Measurements from ENCODE around the gene PGBD2.
"Not testable (repeated sequence)": the region's sequence is repeated elsewhere in the genome, so short reads cannot be mapped to it uniquely, and the experiment has no call there.

The PGBD2 gene, protein sequence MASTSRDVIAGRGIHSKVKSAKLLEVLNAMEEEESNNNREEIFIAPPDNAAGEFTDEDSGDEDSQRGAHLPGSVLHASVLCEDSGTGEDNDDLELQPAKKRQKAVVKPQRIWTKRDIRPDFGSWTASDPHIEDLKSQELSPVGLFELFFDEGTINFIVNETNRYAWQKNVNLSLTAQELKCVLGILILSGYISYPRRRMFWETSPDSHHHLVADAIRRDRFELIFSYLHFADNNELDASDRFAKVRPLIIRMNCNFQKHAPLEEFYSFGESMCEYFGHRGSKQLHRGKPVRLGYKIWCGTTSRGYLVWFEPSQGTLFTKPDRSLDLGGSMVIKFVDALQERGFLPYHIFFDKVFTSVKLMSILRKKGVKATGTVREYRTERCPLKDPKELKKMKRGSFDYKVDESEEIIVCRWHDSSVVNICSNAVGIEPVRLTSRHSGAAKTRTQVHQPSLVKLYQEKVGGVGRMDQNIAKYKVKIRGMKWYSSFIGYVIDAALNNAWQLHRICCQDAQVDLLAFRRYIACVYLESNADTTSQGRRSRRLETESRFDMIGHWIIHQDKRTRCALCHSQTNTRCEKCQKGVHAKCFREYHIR

DNA sequence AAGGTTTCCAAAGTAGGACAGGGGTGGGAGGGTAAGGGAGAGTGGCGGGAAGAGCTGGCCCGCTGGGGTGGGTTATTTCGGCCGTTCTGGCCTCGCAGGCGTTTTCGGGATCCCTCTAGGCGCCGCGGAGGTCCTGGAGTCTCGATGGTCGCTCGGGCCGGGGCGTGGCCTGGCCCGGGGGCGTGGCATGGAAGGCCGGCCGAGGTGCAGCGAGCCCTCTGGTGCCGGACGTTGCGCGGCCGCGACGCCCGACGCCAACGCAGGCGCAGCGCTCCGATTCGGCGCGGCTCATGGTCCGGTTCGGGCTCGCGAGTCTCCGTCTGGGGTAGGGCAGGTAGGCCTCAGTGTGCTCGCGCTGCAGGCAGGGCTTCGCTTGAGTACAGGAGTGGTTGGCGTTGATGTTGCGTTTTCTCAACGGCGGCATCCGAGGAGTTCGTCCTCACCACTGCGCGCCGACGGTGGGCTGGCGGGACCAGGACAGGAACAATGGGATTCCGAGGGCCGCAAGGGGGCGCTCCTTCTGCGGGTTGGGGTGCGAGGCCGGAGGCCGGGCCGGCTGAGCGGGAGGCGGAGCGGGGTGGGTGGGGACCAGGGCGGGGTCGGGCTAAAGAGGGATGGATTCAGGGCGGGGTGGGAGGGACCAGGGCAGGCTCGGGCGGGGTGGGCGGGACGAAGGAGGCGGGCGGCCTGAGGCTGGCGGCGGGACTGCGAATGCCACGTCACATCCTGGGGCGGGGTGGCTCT, at the start of gene PGBD2:
PGBD2 (plus strand) TSS at position 227 of the 744 bp plus-strand sequence. CDS start 7,628 bp downstream, outside the sequence.
- peak; percentile 93 for DNase-seq (ENCODE audit: low spot score)

DNA sequence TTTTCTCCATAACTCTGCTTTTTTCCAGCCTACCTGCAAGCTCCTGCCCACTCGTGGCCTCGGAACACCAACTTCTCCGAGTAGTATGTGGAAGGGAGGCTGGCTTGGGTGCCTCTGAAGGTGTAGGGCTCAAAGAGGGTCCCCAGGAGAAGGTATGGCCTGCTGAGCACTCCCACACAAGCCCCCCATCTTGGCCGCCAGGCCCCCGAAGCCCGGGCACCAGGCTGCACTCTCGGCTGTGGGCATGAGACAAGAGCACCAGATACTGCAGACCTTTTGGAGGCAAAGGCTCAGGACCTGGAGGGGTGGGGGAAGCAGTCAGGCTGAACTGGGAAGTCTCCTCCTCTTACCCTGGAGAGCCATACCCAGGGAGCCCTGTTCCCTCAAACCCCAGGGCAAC, 48.8 kb upstream of the PGBD2 start:
- DNase-seq (ENCODE audit: low spot score) = no peak

DNA sequence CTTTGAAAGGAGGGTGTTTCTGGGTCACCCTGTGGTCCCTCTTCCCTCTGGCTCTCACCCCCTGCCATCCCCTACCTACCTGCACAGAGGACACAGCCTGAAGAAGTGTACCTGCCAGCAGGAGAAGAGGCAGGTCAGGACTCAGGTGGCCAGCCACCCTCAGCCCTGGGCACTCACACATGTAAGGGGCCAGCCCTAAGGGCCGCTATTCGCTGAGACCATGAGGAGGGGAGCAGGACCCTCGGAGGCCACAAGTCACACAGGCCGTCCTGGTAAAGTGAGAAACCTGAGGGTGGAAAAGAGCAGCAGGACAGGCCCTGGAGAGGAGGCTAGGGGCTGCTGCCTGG, 48.3 kb upstream of the PGBD2 start:
- DNase-seq (ENCODE audit: low spot score) = no peak

DNA sequence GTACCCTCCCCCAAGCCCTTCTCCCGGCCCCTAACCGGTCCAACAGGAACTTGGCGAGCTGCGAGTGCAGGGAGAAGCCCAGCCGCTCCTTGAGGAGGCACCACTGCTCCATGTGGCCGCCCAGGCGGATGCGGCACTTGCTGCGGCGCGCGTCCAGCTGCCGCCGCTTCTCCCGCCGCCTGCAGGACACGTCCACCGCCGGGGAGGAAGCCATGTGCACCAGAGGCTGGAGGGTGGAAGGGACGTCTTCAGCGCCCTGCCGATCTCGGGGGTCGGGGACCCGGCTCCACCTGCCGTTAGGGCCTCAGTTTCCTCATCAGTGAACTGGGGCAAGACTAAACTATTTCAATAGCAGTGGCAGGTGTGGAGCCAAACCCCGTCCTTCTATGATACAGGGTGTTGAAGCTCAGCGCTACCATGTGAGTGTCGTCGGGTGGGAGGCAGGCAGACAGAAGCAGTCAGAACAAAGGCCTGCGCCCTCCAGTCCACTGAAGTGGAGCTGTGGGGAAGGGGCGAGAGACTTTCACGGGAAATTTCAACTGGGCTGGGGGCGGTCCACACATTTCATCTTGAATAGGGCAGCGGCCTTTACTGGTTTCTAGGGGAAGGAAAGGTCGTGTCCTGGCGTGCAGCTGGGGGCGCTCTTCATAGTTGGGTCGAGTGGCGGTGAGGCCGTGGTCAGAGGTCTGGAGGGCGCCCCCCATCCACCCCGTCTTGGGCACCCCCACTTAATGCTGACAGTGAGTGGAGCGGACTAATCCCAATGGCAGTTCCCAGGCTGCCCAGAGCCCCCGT, 47.7 kb upstream of the PGBD2 start:
- DNase-seq (ENCODE audit: low spot score) = peak; percentile 84

GRCh38 chr1:248858891-248859889, 46.8 kb upstream of the PGBD2 start, which contains the start of gene ZNF692:
Gene ZNF692 (minus strand): TSS chr1:248859085. CDS start chr1:248858309, 776 bp downstream.
- DNase-seq (ENCODE audit: low spot score) = peak; percentile 97

DNA sequence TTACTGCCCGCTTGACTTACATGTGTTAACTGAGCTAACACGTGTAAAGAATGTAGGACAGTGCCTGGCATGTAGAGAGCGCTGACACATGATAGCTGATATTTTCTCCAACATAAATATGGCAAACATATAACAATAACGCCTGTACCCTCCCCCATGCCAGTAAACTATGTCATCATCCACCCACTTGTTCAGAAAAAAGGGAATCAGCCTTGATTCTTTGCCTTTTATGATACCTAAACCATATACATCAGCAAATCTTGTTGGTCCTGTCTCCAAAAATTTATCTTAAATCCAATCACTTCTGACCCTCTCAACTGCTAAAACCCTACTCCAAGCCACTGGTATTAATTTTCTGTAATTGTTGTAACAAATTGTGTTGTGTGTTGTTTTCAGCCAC, 46.0 kb upstream of the PGBD2 start:
- DNase-seq (ENCODE audit: low spot score) = no peak

DNA sequence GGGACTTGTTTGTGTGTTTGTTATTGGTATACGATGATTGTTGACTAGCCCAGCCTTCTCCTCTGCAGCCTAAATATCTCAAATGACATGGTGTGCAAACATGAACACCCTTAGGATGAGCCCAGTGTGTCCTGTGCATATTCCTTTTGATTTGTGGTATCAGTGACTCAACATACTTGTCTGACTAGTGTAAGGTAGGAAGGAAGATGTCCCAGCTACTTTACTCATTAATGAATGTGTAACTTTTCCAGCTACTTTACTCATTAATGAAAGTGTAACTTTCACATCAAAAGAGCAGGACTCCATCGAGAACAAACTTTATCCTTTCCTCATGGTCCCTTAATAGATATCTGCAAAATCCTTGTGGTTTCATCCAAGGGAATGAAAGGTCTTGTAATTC, 44.4 kb upstream of the PGBD2 start:
- no peak for DNase-seq (ENCODE audit: low spot score)

- DNase-seq (ENCODE audit: low spot score) = no peak
These were observed 43.4 kb upstream of the PGBD2 start for GRCh38 chr1:248862695-248862997.

GRCh38 chr1:248862998-248863881, 42.8 kb upstream of the PGBD2 start:
- peak; percentile 78 for DNase-seq (ENCODE audit: low spot score)

DNA sequence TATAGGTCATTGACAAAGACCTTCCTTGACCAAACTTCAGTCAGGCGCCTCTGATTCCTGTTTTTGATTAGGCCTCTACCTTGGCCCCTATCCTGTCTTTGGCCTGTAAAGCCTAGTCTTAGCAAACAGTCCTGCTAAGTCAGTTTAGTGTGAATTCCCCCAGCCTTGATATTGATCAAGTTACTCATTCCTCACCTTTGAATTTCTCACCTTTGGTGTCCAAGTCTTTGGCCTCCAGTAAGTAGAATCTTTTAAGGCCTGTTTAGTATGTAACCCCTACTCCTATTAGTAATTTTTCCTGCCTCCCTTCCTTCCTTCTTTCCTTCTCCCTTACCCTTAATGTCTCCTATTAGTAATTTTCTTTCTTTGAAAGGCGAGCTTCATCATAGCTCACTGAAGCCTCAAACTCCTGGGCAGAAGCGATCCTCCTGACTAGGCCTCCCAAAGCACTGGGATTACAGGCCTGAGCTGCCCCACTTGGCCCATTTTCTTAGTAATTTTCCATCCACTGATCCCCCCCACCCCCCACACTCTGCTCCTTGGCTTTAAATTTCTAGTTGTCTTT, 34.1 kb upstream of the PGBD2 start:
- no peak for DNase-seq (ENCODE audit: low spot score)

DNA sequence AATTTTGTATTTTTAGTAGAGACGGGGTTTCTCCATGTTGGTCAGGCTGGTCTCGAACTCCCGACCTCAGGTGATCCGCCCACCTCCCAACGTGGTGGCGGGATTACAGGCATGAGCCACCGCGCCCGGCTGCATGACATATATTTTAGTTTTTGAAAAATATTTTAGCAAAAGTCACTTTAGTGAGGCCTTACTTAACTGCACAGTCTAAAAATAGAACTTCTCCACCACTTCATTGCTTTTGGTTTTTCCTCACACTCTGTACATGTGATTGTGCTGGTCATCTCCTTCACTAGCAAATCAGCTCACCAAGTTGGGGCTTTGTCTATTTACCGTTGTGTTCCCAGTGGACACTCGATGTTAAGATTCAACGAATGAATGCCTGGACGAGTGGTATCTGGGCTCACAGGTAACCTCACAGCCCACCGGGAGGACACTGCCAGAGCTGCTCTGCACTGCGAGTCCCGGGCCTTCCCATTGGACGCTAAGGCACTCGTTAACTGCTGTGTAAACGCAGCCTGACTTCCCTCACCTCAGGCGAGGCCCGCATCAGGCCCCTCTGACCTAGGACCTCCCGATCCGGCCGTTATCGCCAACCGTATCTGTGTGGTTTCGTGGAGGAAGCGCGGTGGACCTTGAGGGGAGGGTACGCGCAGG, 33.2 kb upstream of the PGBD2 start:
- peak; percentile 57 for DNase-seq (ENCODE audit: low spot score)

DNA sequence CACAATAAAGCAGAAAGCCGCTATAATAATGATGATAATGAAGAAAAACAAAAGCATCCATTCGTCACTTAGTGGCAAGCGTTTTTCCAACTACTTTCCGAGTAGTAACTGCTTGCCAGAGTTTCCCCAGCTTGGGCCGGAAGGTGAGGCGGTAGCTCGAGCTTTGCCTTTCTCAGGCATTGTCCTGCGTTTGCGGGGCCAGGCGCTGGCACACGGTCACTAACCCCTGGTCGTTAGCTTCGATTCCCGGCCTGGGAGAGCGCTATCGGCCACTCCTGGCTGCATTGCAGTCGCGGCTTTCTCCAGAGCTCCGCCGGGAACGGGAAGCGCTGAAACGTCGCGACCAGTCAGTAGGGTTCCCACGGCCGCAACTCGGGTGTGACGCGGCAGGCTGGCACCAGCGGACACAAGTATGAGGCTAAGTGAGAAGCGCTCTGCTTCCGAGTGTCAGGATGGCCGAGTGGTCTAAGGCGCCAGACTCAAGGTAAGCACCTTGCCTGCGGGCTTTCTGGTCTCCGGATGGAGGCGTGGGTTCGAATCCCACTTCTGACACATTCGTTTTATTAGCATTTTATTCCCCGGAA, 32.5 kb upstream of the PGBD2 start:
- DNase-seq (ENCODE audit: low spot score) = peak; percentile 82

- peak; percentile 61 for DNase-seq (ENCODE audit: low spot score)
These were observed 32.0 kb upstream of the PGBD2 start for GRCh38 chr1:248873993-248874533.

- DNase-seq (ENCODE audit: low spot score) = no peak
These were observed 24.8 kb upstream of the PGBD2 start for GRCh38 chr1:248881261-248881660.

- not testable (repeated sequence) for DNase-seq (ENCODE audit: low spot score)
These were observed 23.6 kb upstream of the PGBD2 start for GRCh38 chr1:248882427-248882826.

DNA sequence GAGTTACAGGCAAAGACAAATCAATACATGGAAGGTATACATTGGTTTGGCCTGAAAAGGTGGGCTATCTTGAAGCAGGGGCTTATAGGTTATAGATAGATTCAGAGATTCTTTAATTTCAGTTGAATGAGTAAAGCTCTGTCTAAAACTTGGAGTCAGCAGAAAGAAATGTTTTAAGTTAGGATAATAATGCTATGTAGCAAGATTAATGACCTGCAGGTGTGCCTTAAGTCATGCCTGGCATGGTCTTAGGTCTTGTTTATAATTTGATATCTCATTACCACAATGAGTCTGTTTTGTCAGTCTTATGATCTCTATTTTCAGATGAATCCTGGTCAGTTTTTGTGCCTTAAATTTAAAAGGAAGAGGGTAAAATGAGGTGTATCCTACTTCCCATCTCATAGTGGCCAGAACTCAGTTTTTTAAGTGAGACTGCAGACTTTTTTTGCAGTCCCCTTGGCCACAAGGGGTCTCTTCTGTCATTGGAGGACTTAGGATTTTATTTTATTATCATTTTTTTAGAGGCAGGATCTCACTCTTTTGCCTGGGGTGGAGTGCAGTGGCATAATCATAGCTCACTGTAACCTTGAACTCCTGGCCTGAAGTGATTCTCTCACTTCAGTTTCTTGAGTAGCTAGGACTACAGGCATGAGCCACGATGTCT, 21.3 kb upstream of the PGBD2 start:
- DNase-seq (ENCODE audit: low spot score) = no peak

DNA sequence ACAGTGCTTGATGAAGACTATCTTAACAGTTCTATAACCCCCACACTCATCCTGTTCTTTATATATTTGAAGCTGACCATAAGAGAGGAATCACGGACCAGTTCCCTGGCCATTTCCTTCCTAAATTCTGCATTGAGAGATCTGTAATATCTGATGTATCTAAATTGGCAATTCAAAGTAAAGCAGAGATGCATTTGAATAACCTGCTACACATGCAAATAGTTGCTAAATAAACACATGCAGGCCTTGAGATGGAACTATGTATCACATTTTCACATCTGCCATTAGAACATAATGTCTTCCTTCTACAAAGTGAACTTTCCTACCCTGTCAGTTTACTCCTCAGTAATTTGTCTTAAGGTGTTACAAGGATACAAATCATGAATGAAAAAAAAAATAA, 20.4 kb upstream of the PGBD2 start:
- DNase-seq (ENCODE audit: low spot score) = no peak

Data from hepatic stellate cell (primary cell).